HepG2 (cell line): ENCODE results near the gene SSBP4. TPM values are rescaled to one million over a fixed set of nuclear protein-coding genes. Genes with fewer than 3 reads are reported as not detected.

Source experiments
- ATAC-seq: fragments of 200-7000 bp; cut with Tn5 transposase; 3 replicates; pipeline ENCODE4 v1.9.1; 2020; ENCODE audit warnings: mild to moderate bottlenecking, moderate library complexity
- BruUV-seq: library from RNA; stranded (reverse); fragments of 400-500 nt; replicated peaks from 2 replicates; lab custom pipeline; 2021; lab: Mats Ljungman, UMichigan
- CTCF ChIA-PET: fragments of 300-600 bp; formaldehyde crosslinking; extraction: SDS; loops from one replicate; lab custom pipeline; 2021; ENCODE audit warnings: low total read pairs, inconsistent platforms, low intra/inter-chr PET ratio; lab: Yijun Ruan, JAX
- POLR2A ChIA-PET: fragments of 350-600 bp; sonication (Branson Sonifier 250); formaldehyde crosslinking; loops from one replicate; lab custom pipeline; 2020; ENCODE audit warnings: antibody characterized with exemption, inconsistent platforms; lab: Yijun Ruan, JAX
- DNase-seq: peaks from one replicate; pipeline ENCODE4 v3.0.0-alpha.2; 2015; ENCODE audit warnings: low spot score
- FAIRE-seq: peaks from 3 replicates; lab custom pipeline; 2011; peaks lifted over from hg19 to GRCh38; lab: Jason Lieb, UNC
- H2AFZ ChIP-seq: one replicate; pipeline ENCODE4 v1.6.1; 2011; ENCODE audit warnings: low read length, inconsistent platforms
- H3K27ac ChIP-seq: fragments of 300-600 bp; 3 replicates; pipeline ENCODE4 v1.8.0; 2011; ENCODE audit warnings: mixed run types, mild to moderate bottlenecking, mixed read lengths, low read length, inconsistent platforms; ENCODE audit not compliant: insufficient read depth; ENCODE audit errors: extremely low read length
- H3K27me3 ChIP-seq, 2 experiments: fragments of 200-600 bp in 1 of 2; 2 replicates in 1 of 2; 3 replicates in 1 of 2; pipeline versions ENCODE4 v1.6.0 to v1.8.0; 2011; ENCODE audit warnings: low read length in 2 of 2, mild to moderate bottlenecking in 2 of 2, moderate library complexity in 2 of 2, inconsistent platforms in 1 of 2; ENCODE audit not compliant: insufficient read depth in 2 of 2, control insufficient read depth in 1 of 2
- H3K36me3 ChIP-seq, 2 experiments: fragments of 200-600 bp in 1 of 2; replicated peaks in 1 of 2; 2 replicates in 1 of 2; 3 replicates in 1 of 2; pipeline versions ENCODE4 v1.5.1 to v1.8.0; 2011; ENCODE audit warnings: low read length in 2 of 2, inconsistent platforms in 1 of 2; ENCODE audit not compliant: insufficient read depth in 2 of 2, control insufficient read depth in 1 of 2
- H3K4me1 ChIP-seq: 2 replicates; pipeline ENCODE4 v1.5.1; 2012; ENCODE audit warnings: low read length, inconsistent platforms; ENCODE audit not compliant: insufficient read depth
- H3K4me2 ChIP-seq: 2 replicates; pipeline ENCODE4 v1.6.0; 2011; ENCODE audit warnings: low read depth, low read length, inconsistent platforms
- H3K4me3 ChIP-seq, 3 experiments: fragments of 200-600 bp in 1 of 3; sonication (generic), shearing (Covaris generic) in 1 of 3; replicated peaks in 1 of 3; 2 replicates each; pipeline ENCODE4 v1.5.1; 2011 to 2016; ENCODE audit warnings: low read length in 3 of 3, inconsistent platforms in 2 of 3, low read depth in 2 of 3, mild to moderate bottlenecking in 2 of 3, control low read depth in 1 of 3, mixed read lengths in 1 of 3; ENCODE audit not compliant: insufficient read depth in 1 of 3
- H3K79me2 ChIP-seq: one replicate; pipeline ENCODE4 v1.6.1; 2011; ENCODE audit warnings: low read length, inconsistent platforms; ENCODE audit not compliant: insufficient read depth
- H3K9ac ChIP-seq: 2 replicates; pipeline ENCODE4 v1.6.0; 2011; ENCODE audit warnings: mild to moderate bottlenecking, low read depth, low read length, inconsistent platforms; ENCODE audit not compliant: insufficient read depth
- H3K9me3 ChIP-seq: 2 replicates; pipeline ENCODE4 v1.5.1; 2012; ENCODE audit warnings: mild to moderate bottlenecking, low read length
- H4K20me1 ChIP-seq: 2 replicates; pipeline ENCODE4 v1.6.0; 2011; ENCODE audit warnings: inconsistent platforms, mild to moderate bottlenecking, low read length, moderate library complexity; ENCODE audit not compliant: insufficient read depth
- FOSL1 ChIP-seq: sonication (generic); formaldehyde crosslinking; IDR thresholded peaks from 2 replicates; pipeline ENCODE4 v1.9.0; 2021; ENCODE audit warnings: missing genetic modification reagents, borderline replicate concordance
- HNRNPL ChIP-seq: fragments of 200-400 bp; formaldehyde crosslinking; IDR thresholded peaks from 2 replicates; pipeline ENCODE4 v1.6.1; 2017; ENCODE audit warnings: mild to moderate bottlenecking, low read depth, low read length
- HNRNPLL ChIP-seq: fragments of 200-400 bp; formaldehyde crosslinking; IDR thresholded peaks from 2 replicates; pipeline ENCODE4 v1.6.1; 2017; ENCODE audit warnings: mild to moderate bottlenecking, low read depth, low read length; ENCODE audit not compliant: poor library complexity, severe bottlenecking
- RXRB ChIP-seq: IDR thresholded peaks from 2 replicates; pipeline ENCODE4 v1.6.1; 2016; ENCODE audit warnings: borderline replicate concordance, missing genetic modification reagents, missing compliant biosample characterization
- SRSF4 ChIP-seq: fragments of 200-400 bp; formaldehyde crosslinking; IDR thresholded peaks from one replicate; pipeline ENCODE4 v1.6.1; 2018; ENCODE audit warnings: mild to moderate bottlenecking, low read depth, low read length, moderate library complexity; ENCODE audit not compliant: poor library complexity, severe bottlenecking
- TERF1 ChIP-seq: sonication (generic); formaldehyde crosslinking; IDR thresholded peaks from 2 replicates; pipeline ENCODE4 v1.8.0; 2022; ENCODE audit warnings: mild to moderate bottlenecking, missing genetic modification reagents, moderate library complexity
- ZNF362 ChIP-seq: sonication (generic); formaldehyde crosslinking; IDR thresholded peaks from 2 replicates; pipeline ENCODE4 v1.4.0; 2020; ENCODE audit warnings: missing genetic modification reagents, mild to moderate bottlenecking, borderline replicate concordance
- ZNF451 ChIP-seq: sonication (generic); formaldehyde crosslinking; IDR thresholded peaks from 2 replicates; pipeline ENCODE4 v1.5.0; 2020; ENCODE audit warnings: mild to moderate bottlenecking, missing genetic modification reagents
- WGBS: methylation state at CpG from one replicate; pipeline ENCODE4 v1.1.6; 2017; ENCODE audit warnings: low lambda C conversion rate; 5-methylcytosine and 5-hydroxymethylcytosine counted together
- in situ Hi-C: cut with HindIII; loops from 2 replicates; pipeline ENCODE4 v1.10.0; 2017; ENCODE audit warnings: low pct_unique_long_range_greater_than_20kb; ENCODE audit not compliant: extremely low pct_ligation_motif_present
- intact Hi-C: fragments of 100-400 bp; cut with micrococcal nuclease; formaldehyde crosslinking; loops from one replicate; pipeline ENCODE4 v1.10.0; 2022; ENCODE audit not compliant: unreplicated experiment
- polyA plus RNA-seq, 8 experiments: library from polyadenylated mRNA; depleted of rRNA in 3 of 8; stranded (reverse) in 7 of 8; unstranded in 1 of 8; fragments of >200 nt; fragmentation: Illumina TruSeq in 4 of 8; extraction: Trizol in 4 of 8; gene quantifications; 2 replicates each; pipeline versions ENCODE4 v1.2.1 to v1.2.3, GENCODE V29; 2011 to 2016; ENCODE audit warnings: low read depth in 4 of 8, missing spikeins in 1 of 8, mixed read lengths in 1 of 8; ENCODE audit not compliant: insufficient read depth in 1 of 8
- total RNA-seq, 5 experiments: library from RNA; depleted of rRNA; stranded (reverse); fragments of >200 nt; fragmentation: Illumina TruSeq; extraction: Trizol; gene quantifications; 2 replicates each; pipeline ENCODE4 v1.2.3, GENCODE V29; 2016; ENCODE audit warnings: low read depth in 1 of 5

SSBP4 gene
- total and polyA plus RNA-seq, 2 of the 13 experiments (the other 11 are each of a cell fraction or from before 2014, with no cell fraction given), result 20.8 to 39.5 TPM

- peaks cover 36 to 66% of the 10 kb centered on the region in 2 experiments; a peak in 4 of 5 replicates for H3K36me3 ChIP-seq
- CTCF ChIA-PET, result no interaction called here
- TF ChIP-seq HNRNPLL, result no peak
- no peak for TF ChIP-seq ZNF451 (CRISPR knock-in tag)
- no peaks in the 10 kb centered on the region for H3K9me3 ChIP-seq
- DNase-seq, result no peak
- H3K4me1 ChIP-seq, result peaks cover 21% of the 10 kb centered on the region
- 94% methylated on average over 14 of the region's 15 CpGs for WGBS
- intact Hi-C loops (no loop called here), in situ Hi-C loops (no loop called here)
- no peaks in the 10 kb centered on the region for H3K79me2 ChIP-seq
- no peak for FAIRE-seq
- H3K4me3 ChIP-seq, result no peak overlapping the region
- no peak overlapping the region for H3K27ac ChIP-seq
- H4K20me1 ChIP-seq, result peaks cover 9% of the 10 kb centered on the region; the same call in 1 of the 2 replicates
- ATAC-seq, result no peak
- H3K27me3 ChIP-seq, result no peaks in the 10 kb centered on the region
- no TSS peak for BruUV-seq
- H2AFZ ChIP-seq, result no peak overlapping the region
- POLR2A ChIA-PET, result no interaction called here
- no peak overlapping the region for H3K9ac ChIP-seq
- no peak overlapping the region for H3K4me2 ChIP-seq
These were observed 26.2 kb downstream of the SSBP4 start for GRCh38 chr19:18445262-18445948.

GRCh38 chr19:18446145-18446810, 27.1 kb downstream of the SSBP4 start:
- ATAC-seq (no peak), FAIRE-seq (no peak)
- CTCF ChIA-PET, result no interaction called here
- no peak overlapping the region for H3K4me2 ChIP-seq
- H3K4me1 ChIP-seq, result peaks cover 18% of the 10 kb centered on the region
- 96% methylated on average over 29 of the region's 34 CpGs for WGBS
- no peak overlapping the region for H3K27ac ChIP-seq
- no TSS peak for BruUV-seq
- intact Hi-C loops, result no loop called here
- POLR2A ChIA-PET, result no interaction called here
- no peak overlapping the region for H3K9ac ChIP-seq
- in situ Hi-C loops, result no loop called here
- peaks cover 41 to 70% of the 10 kb centered on the region in 2 experiments; a peak in 4 of 5 replicates for H3K36me3 ChIP-seq
- H3K9me3 ChIP-seq, result no peaks in the 10 kb centered on the region
- no peak overlapping the region for H2AFZ ChIP-seq
- TF ChIP-seq SRSF4 (no peak), TERF1 (no peak), HNRNPL (no peak), ZNF362 (no peak), RXRB (CRISPR knock-in tag) (no peak), FOSL1 (CRISPR knock-in tag) (no peak)
- TF ChIP-seq, all 625 proteins: peak for 0
- peaks cover 6% of the 10 kb centered on the region; the same call in 1 of the 2 replicates for H4K20me1 ChIP-seq
- no peaks in the 10 kb centered on the region for H3K27me3 ChIP-seq
- DNase-seq, result no peak
- H3K4me3 ChIP-seq, result no peak overlapping the region
- H3K79me2 ChIP-seq, result no peaks in the 10 kb centered on the region
